Skeletal muscle tissue (tissue), 4 donors: ENCODE results near the gene CDK3. TPM values are rescaled to one million over a fixed set of nuclear protein-coding genes. Genes with fewer than 3 reads are reported as not detected.

Experiments used
- H3K27ac ChIP-seq: one replicate; pipeline ENCODE4 v1.7.0; 2013; ENCODE audit warnings: mild to moderate bottlenecking, low read depth, low read length, inconsistent platforms
- H3K27me3 ChIP-seq, 3 donors: one replicate each; pipeline ENCODE4 v1.7.0; 2013; ENCODE audit warnings: low read length in 3 of 3; ENCODE audit not compliant: control insufficient read depth in 3 of 3, insufficient read depth in 3 of 3
- H3K36me3 ChIP-seq, 3 donors: one replicate each; pipeline ENCODE4 v1.7.0; 2013; ENCODE audit warnings: low read length in 3 of 3; ENCODE audit not compliant: control insufficient read depth in 3 of 3, insufficient read depth in 3 of 3
- H3K4me1 ChIP-seq, 3 donors: one replicate each; pipeline ENCODE4 v1.7.0; 2013; ENCODE audit warnings: low read length in 3 of 3, mild to moderate bottlenecking in 3 of 3; ENCODE audit not compliant: control insufficient read depth in 3 of 3, insufficient read depth in 3 of 3
- H3K4me3 ChIP-seq, 3 donors: one replicate each; pipeline ENCODE4 v1.7.0; 2013; ENCODE audit warnings: low read length in 3 of 3
- H3K9ac ChIP-seq, 3 donors: one replicate each; pipeline ENCODE4 v1.7.0; 2013; ENCODE audit warnings: low read length in 3 of 3, mild to moderate bottlenecking in 3 of 3, moderate library complexity in 2 of 3, low read depth in 1 of 3
- H3K9me3 ChIP-seq, 3 donors: one replicate each; pipeline ENCODE4 v1.7.0; 2013; ENCODE audit warnings: low read length in 3 of 3; ENCODE audit not compliant: control insufficient read depth in 3 of 3
- total RNA-seq: library from RNA; depleted of rRNA; stranded (reverse); fragments of >200 nt; gene quantifications from one replicate; pipeline ENCODE4 v1.2.3, GENCODE V29; 2014
- donor health status: Osteomylitis.

CDK3 gene
- total RNA-seq, 1 donor from 2014 or later = 1.6 TPM

DNA sequence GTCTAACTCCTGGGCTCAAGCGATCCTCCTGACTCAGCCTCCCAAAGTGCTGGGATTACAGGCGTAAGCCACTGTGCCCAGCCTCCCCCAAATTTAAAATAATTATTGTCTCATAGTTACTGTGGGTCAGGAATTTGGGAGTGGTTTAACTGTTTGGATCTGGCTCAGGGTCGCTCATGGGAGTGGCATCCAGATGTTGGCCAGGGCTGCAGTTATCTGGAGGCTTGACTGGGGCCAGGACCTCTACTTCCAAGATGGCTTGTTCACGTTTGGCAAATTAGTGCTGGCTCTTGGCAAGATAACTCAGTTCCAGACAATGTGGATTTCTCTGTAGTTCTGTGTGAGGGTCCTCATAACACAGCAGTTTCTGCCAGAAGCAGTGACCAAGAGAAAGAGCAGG lies 13.6 kb upstream of the CDK3 start:
- no peak overlapping the region for H3K27ac ChIP-seq
- no peaks in the 10 kb centered on the region for H3K9me3 ChIP-seq
- no peak overlapping the region for H3K4me3 ChIP-seq

DNA sequence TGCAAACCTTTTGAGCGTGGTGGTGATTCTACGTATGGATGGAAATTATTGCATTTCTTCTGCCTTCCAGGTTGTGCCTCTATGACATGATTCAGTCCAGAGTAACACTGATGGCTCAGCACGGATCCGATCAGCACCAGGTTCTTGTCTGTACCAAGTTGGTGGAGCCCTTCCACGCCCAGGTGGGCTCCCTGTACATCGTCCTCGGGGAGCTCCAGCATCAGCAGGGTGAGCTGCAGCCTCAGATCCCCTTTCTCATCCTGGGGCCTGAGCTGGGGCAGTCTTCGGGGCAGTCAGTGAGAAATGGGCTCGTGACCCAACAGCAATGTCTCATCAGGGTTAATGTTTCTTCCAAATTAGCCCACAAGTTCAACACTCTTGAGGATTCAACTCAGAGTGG lies 9.3 kb upstream of the CDK3 start:
- Histone ChIP-seq H3K4me1 (no peaks in the 10 kb centered on the region), H3K36me3 (peaks cover 4 to 5% (median 5%) of the 10 kb centered on the region in 3 donors), H3K27ac (no peak overlapping the region), H3K9me3 (no peaks in the 10 kb centered on the region), H3K27me3 (no peaks in the 10 kb centered on the region), H3K4me3 (no peak overlapping the region), H3K9ac (no peak overlapping the region)

More for the DNA sequence above, 13.6 kb upstream of the CDK3 start:
- Histone ChIP-seq H3K27me3 (no peaks in the 10 kb centered on the region), H3K36me3 (peaks cover 4 to 5% (median 5%) of the 10 kb centered on the region in 3 donors), H3K4me1 (no peaks in the 10 kb centered on the region), H3K9ac (no peak overlapping the region)

DNA sequence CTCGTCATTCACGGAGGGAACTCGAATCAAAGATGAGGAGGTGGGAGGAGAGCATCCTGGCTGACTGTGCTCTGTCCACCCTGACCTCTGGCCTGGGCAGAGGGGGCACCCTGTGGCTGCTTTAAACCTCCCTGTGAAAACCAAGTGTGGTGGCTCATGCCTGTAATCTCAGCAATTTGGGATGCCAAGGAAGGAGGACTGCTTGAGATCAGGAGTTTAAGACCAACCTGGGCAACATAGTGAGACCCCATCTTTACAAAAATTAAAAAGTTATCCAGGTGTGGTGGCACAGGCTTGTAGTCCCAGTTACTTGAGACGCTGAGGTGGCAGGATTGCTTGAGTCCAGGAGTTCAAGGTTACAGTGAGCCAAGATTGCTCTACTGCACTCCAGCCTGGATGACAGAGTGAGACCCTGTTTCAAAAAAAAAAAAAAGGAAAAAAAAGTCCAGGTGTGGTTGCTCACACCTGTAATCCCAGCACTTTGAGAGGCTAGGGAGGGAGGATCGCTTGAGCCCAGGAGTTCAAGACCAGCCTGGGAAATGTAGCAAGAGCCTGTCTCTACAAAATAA lies 5.8 kb upstream of the CDK3 start:
- peaks cover 0 to 3% (median 0%) of the 10 kb centered on the region in 3 donors for H3K4me1 ChIP-seq
- no peak overlapping the region for H3K27ac ChIP-seq
- no peaks in the 10 kb centered on the region for H3K9me3 ChIP-seq
- H3K27me3 ChIP-seq = no peaks in the 10 kb centered on the region
- H3K36me3 ChIP-seq = peaks cover 3 to 5% (median 4%) of the 10 kb centered on the region in 3 donors
- H3K9ac ChIP-seq = no peak overlapping the region
- H3K4me3 ChIP-seq = no peak overlapping the region

DNA sequence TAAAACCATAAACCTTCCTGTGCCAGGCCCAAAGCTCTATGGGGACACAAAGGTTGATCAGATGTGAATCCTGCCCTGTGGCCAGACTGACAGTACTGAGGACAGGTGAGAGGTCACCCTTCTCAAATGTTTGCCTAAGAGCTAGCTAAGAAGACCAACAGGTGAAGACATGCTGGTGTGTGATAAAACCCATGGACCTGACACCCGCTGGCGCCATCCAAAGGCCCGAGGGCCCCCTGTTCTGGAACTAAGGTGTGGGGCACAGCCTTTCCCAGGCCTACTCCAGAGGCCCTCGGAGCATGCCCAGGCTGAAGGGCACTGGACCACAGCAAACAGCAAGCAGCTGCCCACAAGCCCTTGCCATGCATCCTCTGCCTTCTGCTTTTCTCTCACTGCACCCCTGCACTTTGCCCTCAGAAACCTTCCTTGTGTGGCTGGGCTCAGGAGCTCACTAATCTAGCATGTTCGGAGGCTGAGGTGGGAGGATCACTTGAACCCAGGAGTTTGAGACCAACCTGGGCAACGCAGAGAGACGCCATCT lies 5.2 kb upstream of the CDK3 start:
- peaks cover 0 to 3% (median 0%) of the 10 kb centered on the region in 3 donors for H3K4me1 ChIP-seq
- H3K27me3 ChIP-seq = no peaks in the 10 kb centered on the region
- H3K36me3 ChIP-seq = peaks cover 3 to 5% (median 4%) of the 10 kb centered on the region in 3 donors
- H3K4me3 ChIP-seq = no peak overlapping the region
- no peak overlapping the region for H3K9ac ChIP-seq
- H3K9me3 ChIP-seq = no peaks in the 10 kb centered on the region
- no peak overlapping the region for H3K27ac ChIP-seq

DNA sequence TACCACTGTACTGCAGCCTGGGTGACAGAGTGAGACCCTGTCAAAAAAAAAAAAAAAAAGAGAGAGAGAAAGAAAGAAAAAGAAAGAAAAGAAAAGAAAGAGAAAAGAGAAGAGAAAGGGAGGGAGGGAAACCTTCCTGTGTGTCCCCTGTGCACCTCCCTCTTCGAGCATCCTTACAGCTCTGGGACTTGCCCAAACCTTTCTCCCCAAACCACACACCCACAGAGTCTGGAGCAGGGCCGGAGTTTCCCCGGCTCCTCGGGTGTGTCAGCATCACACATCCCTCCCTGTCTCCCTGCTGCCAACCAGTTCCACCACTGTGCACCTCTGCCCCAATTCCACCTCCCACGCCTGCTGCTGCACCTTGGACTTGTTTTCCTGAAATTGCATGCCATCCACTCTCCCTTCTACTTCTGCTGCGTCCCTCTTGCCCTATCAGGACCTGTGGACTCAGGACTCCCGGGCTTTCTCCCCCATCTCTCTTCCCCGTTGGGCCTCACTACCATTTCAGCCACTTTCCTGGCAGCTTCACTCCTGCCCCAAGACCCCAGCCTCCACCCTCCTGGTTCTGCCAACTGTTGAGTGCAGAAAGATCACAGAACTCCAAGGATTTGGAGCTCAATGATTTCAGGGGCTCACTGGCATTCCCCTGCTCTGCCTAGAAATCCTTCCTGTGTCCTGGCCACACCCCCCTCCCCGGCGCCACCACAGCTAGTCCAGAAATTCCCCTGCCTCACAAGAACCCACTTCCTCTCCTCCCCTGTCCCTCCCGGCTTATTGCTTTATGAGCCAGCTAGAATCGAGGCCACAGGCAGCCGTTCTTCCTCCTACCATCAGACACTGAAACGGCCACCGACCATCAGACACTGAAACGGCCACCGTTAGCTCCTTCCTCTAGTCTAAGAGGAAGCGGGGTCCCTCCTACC lies 3.7 kb upstream of the CDK3 start:
- Histone ChIP-seq H3K9ac (peak overlapping the region in 1 of 3 donors; percentile 16), H3K4me3 (no peak overlapping the region), H3K36me3 (peaks cover 0 to 4% (median 0%) of the 10 kb centered on the region in 3 donors), H3K4me1 (peaks cover 0 to 3% (median 0%) of the 10 kb centered on the region in 3 donors), H3K27ac (no peak overlapping the region), H3K9me3 (no peaks in the 10 kb centered on the region), H3K27me3 (no peaks in the 10 kb centered on the region)

DNA sequence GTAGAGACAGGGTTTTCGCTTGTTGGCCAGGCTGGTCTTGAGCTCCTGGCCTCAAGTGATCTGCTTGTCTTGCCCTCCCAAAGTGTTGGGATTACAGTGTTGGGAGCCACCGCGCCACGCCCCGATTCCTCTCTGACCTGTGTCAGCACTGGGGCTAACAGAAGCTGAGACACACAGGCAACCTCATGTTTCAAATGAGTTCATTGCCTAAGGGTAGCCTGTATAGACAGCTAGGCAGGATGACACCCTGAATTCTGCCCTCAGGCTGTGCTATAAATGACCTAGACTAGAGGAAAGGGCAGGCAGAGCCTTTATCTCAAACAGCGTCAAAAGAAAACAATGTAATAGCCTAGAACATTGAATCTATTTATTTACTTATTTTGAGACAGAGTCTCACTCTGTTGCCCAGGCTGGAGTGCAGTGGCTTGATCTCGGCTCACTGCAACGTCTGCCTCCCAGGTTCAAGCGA lies 2.3 kb upstream of the CDK3 start:
- Histone ChIP-seq H3K9me3 (no peaks in the 10 kb centered on the region), H3K4me1 (peaks cover 0 to 3% (median 0%) of the 10 kb centered on the region in 3 donors), H3K36me3 (peaks cover 0 to 8% (median 0%) of the 10 kb centered on the region in 3 donors), H3K27ac (no peak overlapping the region), H3K9ac (no peak overlapping the region), H3K4me3 (no peak overlapping the region), H3K27me3 (no peaks in the 10 kb centered on the region)

DNA sequence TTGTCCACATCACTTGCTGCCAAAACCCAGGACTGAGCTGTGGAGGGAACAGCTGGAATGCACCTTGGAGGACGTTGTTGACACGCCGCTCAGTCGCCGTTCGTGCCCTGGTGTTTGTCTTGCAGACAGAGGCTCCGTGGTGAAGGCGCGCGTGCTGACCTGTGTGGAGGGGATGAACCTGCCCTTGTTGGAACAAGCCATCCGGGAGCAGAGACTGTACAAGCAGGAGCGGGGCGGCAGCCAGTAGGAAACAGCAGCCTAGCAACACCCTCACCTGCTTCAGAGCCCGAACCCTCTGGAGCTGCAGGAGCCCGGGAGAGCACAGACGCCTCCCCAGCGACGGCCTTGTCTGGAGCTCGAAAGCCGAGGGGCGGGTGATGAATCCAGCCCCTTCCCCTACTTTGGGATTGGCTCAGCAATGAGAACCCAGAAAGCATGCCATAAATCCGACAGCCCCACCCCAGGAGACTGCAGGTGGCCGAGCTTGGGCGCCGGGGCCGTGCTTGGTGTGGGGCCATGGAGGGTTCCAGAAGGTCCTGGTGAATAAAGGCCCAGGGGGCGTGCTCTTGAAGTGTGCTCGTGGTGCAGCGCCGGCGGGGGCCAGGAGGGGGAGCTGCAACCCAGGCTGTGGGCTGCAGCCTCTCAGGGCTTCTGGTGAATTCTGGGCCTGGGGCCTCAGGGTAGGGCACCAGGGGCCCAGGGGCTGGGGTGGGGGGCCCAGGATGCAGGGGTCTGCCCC lies 470 bp upstream of the CDK3 start:
- H3K36me3 ChIP-seq = peaks cover 0 to 10% (median 0%) of the 10 kb centered on the region in 3 donors
- no peaks in the 10 kb centered on the region for H3K27me3 ChIP-seq
- H3K4me3 ChIP-seq = no peak overlapping the region
- H3K4me1 ChIP-seq = peaks cover 0 to 11% (median 0%) of the 10 kb centered on the region in 3 donors
- H3K9me3 ChIP-seq = no peaks in the 10 kb centered on the region
- no peak overlapping the region for H3K27ac ChIP-seq
- H3K9ac ChIP-seq = peak overlapping the region in 1 of 3 donors; percentile 8

DNA sequence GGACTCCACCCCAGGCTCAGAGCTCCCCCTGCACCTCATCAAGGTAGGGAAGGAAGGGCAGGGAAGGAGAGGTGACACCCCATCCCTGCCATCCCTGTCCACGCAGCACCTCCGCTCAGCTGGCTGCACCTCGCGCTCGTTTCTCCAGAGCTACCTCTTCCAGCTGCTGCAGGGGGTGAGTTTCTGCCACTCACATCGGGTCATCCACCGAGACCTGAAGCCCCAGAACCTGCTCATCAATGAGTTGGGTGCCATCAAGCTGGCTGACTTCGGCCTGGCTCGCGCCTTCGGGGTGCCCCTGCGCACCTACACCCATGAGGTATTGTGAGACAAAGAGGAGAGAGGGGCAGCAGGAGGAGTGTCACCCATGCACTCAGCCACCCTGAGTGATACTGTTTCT lies 1.4 kb downstream of the CDK3 start:
- Histone ChIP-seq H3K36me3 (peaks cover 0 to 10% (median 0%) of the 10 kb centered on the region in 3 donors), H3K27me3 (no peaks in the 10 kb centered on the region), H3K4me3 (no peak overlapping the region)

DNA sequence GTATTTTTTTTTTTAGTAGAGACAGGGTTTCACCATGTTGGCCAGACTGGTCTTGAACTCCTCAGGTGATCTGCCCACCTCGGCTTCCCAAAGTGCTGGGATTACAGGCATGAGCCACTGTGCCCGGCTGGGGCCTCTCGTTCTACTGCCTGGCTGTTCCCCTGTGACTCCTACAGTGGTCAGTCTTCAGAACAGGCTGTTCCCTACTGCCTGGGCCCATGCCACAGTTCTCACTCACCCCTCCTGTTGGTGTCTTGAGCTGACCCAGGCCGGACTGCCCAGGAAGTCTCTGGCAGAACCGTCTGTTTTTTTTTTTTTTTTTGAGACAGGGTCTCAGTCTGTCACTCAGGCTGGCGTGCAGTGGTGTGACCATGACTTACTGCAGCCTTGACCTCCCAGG lies 3.3 kb downstream of the CDK3 start:
- Histone ChIP-seq H3K36me3 (peaks cover 0 to 10% (median 0%) of the 10 kb centered on the region in 3 donors), H3K9me3 (no peaks in the 10 kb centered on the region), H3K27me3 (no peaks in the 10 kb centered on the region), H3K4me1 (peaks cover 0 to 13% (median 3%) of the 10 kb centered on the region in 3 donors), H3K4me3 (no peak overlapping the region), H3K9ac (no peak overlapping the region), H3K27ac (no peak overlapping the region)

More for the DNA sequence above, 1.4 kb downstream of the CDK3 start:
- H3K9ac ChIP-seq = no peak overlapping the region
- no peaks in the 10 kb centered on the region for H3K9me3 ChIP-seq
- peaks cover 0 to 13% (median 3%) of the 10 kb centered on the region in 3 donors for H3K4me1 ChIP-seq
- no peak overlapping the region for H3K27ac ChIP-seq
